SK-N-SH (cell line): ENCODE results near the gene CD300LF. TPM values are rescaled to one million over a fixed set of nuclear protein-coding genes. Genes with fewer than 3 reads are reported as not detected.

ENCODE experiments used
- CTCF ChIA-PET: fragments of 300-600, 350-600 bp; formaldehyde crosslinking; extraction: SDS; loops from one replicate; lab custom pipeline; 2021; lab: Yijun Ruan, JAX
- POLR2A ChIA-PET: fragments of 350-600 bp; sonication (Branson Sonifier 250); formaldehyde crosslinking; extraction: SDS; loops from one replicate; lab custom pipeline; 2020; ENCODE audit warnings: antibody characterized with exemption, inconsistent platforms; lab: Yijun Ruan, JAX
- DNase-seq: peaks from one replicate; pipeline ENCODE4 v3.0.0; 2012
- H2AFZ ChIP-seq: fragments of 200-600 bp; sonication (generic); 2 replicates; pipeline ENCODE4 v1.8.1; 2016; ENCODE audit warnings: antibody characterized with exemption, mild to moderate bottlenecking, low read depth
- H3F3A ChIP-seq: fragments of 200-600 bp; sonication (generic); replicated peaks from 2 replicates; pipeline ENCODE3; 2016; ENCODE audit warnings: antibody characterized with exemption, mild to moderate bottlenecking; ENCODE audit not compliant: insufficient read depth
- H3K27ac ChIP-seq, 2 experiments: fragments of 200-500 bp in 1 of 2; fragments of 200-600 bp in 1 of 2; sonication (Bioruptor generic) in 1 of 2; sonication (generic), shearing (Covaris generic) in 1 of 2; 2 replicates each; pipeline versions ENCODE4 v1.5.1 to v1.6.1; 2014 to 2016; ENCODE audit warnings: low read depth in 2 of 2, inconsistent platforms in 1 of 2, low read length in 1 of 2, mild to moderate bottlenecking in 1 of 2, mixed read lengths in 1 of 2
- H3K27me3 ChIP-seq: fragments of 200-600 bp; sonication (generic), shearing (Covaris generic); 2 replicates; pipeline ENCODE4 v1.6.1; 2016; ENCODE audit warnings: mixed run types; ENCODE audit not compliant: insufficient read depth
- H3K36me3 ChIP-seq, 2 experiments: fragments of 200-500 bp in 1 of 2; fragments of 200-600 bp in 1 of 2; sonication (Bioruptor generic) in 1 of 2; sonication (generic) in 1 of 2; replicated peaks in 1 of 2; 2 replicates each; pipeline versions ENCODE3 to v1.5.1; 2014 to 2016; ENCODE audit warnings: low read length in 1 of 2, mild to moderate bottlenecking in 1 of 2; ENCODE audit not compliant: insufficient read depth in 2 of 2, control insufficient read depth in 1 of 2
- H3K4me1 ChIP-seq, 2 experiments: fragments of 200-500 bp in 1 of 2; fragments of 200-600 bp in 1 of 2; sonication (Bioruptor generic) in 1 of 2; sonication (generic), shearing (Covaris generic) in 1 of 2; 2 replicates each; pipeline versions ENCODE4 v1.5.1 to v1.6.1; 2014 to 2016; ENCODE audit warnings: low read depth in 1 of 2, low read length in 1 of 2, mixed run types in 1 of 2; ENCODE audit not compliant: insufficient read depth in 2 of 2, control insufficient read depth in 1 of 2
- H3K4me2 ChIP-seq: fragments of 200-600 bp; sonication (generic), shearing (Covaris generic); 2 replicates; pipeline ENCODE4 v1.6.1; 2017; ENCODE audit warnings: mixed run types
- H3K4me3 ChIP-seq, 2 experiments: fragments of 200-500 bp in 1 of 2; fragments of 200-600 bp in 1 of 2; sonication (Bioruptor generic) in 1 of 2; sonication (generic), shearing (Covaris generic) in 1 of 2; 2 replicates each; pipeline versions ENCODE4 v1.5.1 to v1.8.1; 2014 to 2016; ENCODE audit warnings: low read depth in 2 of 2, inconsistent platforms in 1 of 2, low read length in 1 of 2, mild to moderate bottlenecking in 1 of 2, mixed read lengths in 1 of 2, moderate library complexity in 1 of 2
- H3K79me2 ChIP-seq: fragments of 200-600 bp; sonication (generic); 2 replicates; pipeline ENCODE4 v1.8.1; 2017; ENCODE audit warnings: mild to moderate bottlenecking; ENCODE audit not compliant: insufficient read depth
- H3K9ac ChIP-seq: fragments of 200-600 bp; sonication (generic); 2 replicates; pipeline ENCODE4 v1.6.1; 2017; ENCODE audit warnings: mixed run types
- H3K9me2 ChIP-seq: fragments of 200-600 bp; sonication (generic); 2 replicates; pipeline ENCODE4 v1.6.1; 2017; ENCODE audit warnings: mixed run types
- H3K9me3 ChIP-seq: fragments of 200-600 bp; sonication (generic); 2 replicates; pipeline ENCODE4 v1.6.1; 2017; ENCODE audit warnings: mixed run types, mild to moderate bottlenecking, moderate library complexity
- H4K20me1 ChIP-seq: fragments of 200-600 bp; sonication (generic); 2 replicates; pipeline ENCODE4 v1.6.1; 2017; ENCODE audit warnings: mild to moderate bottlenecking, mixed run types; ENCODE audit not compliant: insufficient read depth
- EP300 ChIP-seq, 2 experiments: IDR thresholded peaks; 2 replicates each; pipeline versions ENCODE4 v1.4.0 to v1.6.1; 2012; ENCODE audit warnings: borderline replicate concordance in 1 of 2, low read depth in 1 of 2, low read length in 1 of 2
- FOSL2 ChIP-seq: IDR thresholded peaks from 2 replicates; pipeline ENCODE4 v1.4.0; 2012; ENCODE audit warnings: low read depth, mild to moderate bottlenecking, moderate library complexity, borderline replicate concordance
- FOXJ3 ChIP-seq: sonication (generic); formaldehyde crosslinking; IDR thresholded peaks from 2 replicates; pipeline ENCODE4 v1.5.1; 2020; ENCODE audit warnings: mild to moderate bottlenecking, missing genetic modification reagents
- FOXM1 ChIP-seq: IDR thresholded peaks from 2 replicates; pipeline ENCODE4 v1.4.0; 2012; ENCODE audit warnings: low read depth, mild to moderate bottlenecking
- GATA2 ChIP-seq: sonication (generic); formaldehyde crosslinking; IDR thresholded peaks from 2 replicates; pipeline ENCODE4 v1.5.0; 2020; ENCODE audit warnings: mild to moderate bottlenecking, missing genetic modification reagents
- IRF3 ChIP-seq: fragments of 150-350 bp; IDR thresholded peaks from 2 replicates; pipeline ENCODE4 v1.6.1; 2016; ENCODE audit warnings: mild to moderate bottlenecking, low read depth, low read length
- JUND ChIP-seq: IDR thresholded peaks from 2 replicates; pipeline ENCODE4 v1.4.0; 2012
- NRF1 ChIP-seq: IDR thresholded peaks from 2 replicates; pipeline ENCODE4 v1.6.1; 2012; ENCODE audit warnings: low read depth, mild to moderate bottlenecking, low read length
- PBX3 ChIP-seq: IDR thresholded peaks from 2 replicates; pipeline ENCODE4; 2012
- RFX5 ChIP-seq: IDR thresholded peaks from 2 replicates; pipeline ENCODE4 v1.6.1; 2012; ENCODE audit warnings: mild to moderate bottlenecking, improper control_type of control experiment, low read length
- SIN3A ChIP-seq: IDR thresholded peaks from 2 replicates; pipeline ENCODE4 v1.6.1; 2012; ENCODE audit warnings: low read depth, mild to moderate bottlenecking, low read length, moderate library complexity, borderline replicate concordance
- TAF1 ChIP-seq: IDR thresholded peaks from 2 replicates; pipeline ENCODE4 v1.6.1; 2012; ENCODE audit warnings: low read depth, mild to moderate bottlenecking, low read length, moderate library complexity, borderline replicate concordance
- TEAD4 ChIP-seq: IDR thresholded peaks from 2 replicates; pipeline ENCODE4 v1.4.0; 2012; ENCODE audit warnings: mild to moderate bottlenecking, borderline replicate concordance; ENCODE audit not compliant: insufficient read depth
- YY1 ChIP-seq: IDR thresholded peaks from 2 replicates; pipeline ENCODE4 v1.4.0; 2012; ENCODE audit warnings: low read depth, mild to moderate bottlenecking
- ZBTB33 ChIP-seq: IDR thresholded peaks from 2 replicates; pipeline ENCODE4 v1.4.0; 2012; ENCODE audit warnings: low read depth, borderline replicate concordance
- WGBS: methylation state at CpG from one replicate; pipeline ENCODE4 v1.1.6; 2017; ENCODE audit warnings: low lambda C conversion rate; 5-methylcytosine and 5-hydroxymethylcytosine counted together
- polyA plus RNA-seq, 3 experiments: library from polyadenylated mRNA; depleted of rRNA; stranded (reverse); fragments of >200 nt; gene quantifications; 2 replicates each; pipeline ENCODE4 v1.2.3, GENCODE V29; 2012
- TF ChIP-seq, protein P1 (sequence below): fragments of 150-350 bp; IDR thresholded peaks from 2 replicates; pipeline ENCODE4 v1.6.1; 2017; ENCODE audit warnings: antibody characterized with exemption, low read length, low read depth, borderline replicate concordance
- TF ChIP-seq, protein P2 (sequence below): IDR thresholded peaks from 2 replicates; pipeline ENCODE4 v1.4.0; 2012; ENCODE audit warnings: low read depth, borderline replicate concordance
- TF ChIP-seq, protein P3 (sequence below): fragments of 200-600 bp; sonication (generic); IDR thresholded peaks from 2 replicates; pipeline ENCODE4 v1.6.1; 2017; ENCODE audit warnings: antibody characterized with exemption, mild to moderate bottlenecking, moderate library complexity

The CD300LF gene
- polyA plus RNA-seq, 1 of the 3 experiments (the other 2 are of a cell fraction): not detected

- no peaks in the 10 kb centered on the region for H3K9me2 ChIP-seq
- H3K36me3 ChIP-seq: no peaks in the 10 kb centered on the region
- DNase-seq: no peak
- peaks cover 35% of the 10 kb centered on the region for H3K27me3 ChIP-seq
- H4K20me1 ChIP-seq: no peaks in the 10 kb centered on the region
- TF ChIP-seq ZBTB33: no peak
- TF ChIP-seq, protein P1, sequence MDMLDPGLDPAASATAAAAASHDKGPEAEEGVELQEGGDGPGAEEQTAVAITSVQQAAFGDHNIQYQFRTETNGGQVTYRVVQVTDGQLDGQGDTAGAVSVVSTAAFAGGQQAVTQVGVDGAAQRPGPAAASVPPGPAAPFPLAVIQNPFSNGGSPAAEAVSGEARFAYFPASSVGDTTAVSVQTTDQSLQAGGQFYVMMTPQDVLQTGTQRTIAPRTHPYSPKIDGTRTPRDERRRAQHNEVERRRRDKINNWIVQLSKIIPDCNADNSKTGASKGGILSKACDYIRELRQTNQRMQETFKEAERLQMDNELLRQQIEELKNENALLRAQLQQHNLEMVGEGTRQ: no peak
- TF ChIP-seq FOXM1: no peak
- no peak for TF ChIP-seq FOSL2
- no peak for TF ChIP-seq TEAD4
- no peak for TF ChIP-seq FOXJ3 (CRISPR knock-in tag)
- TF ChIP-seq YY1: no peak
- TF ChIP-seq IRF3: no peak
- no peak for TF ChIP-seq RFX5
- no peak for TF ChIP-seq PBX3
- TF ChIP-seq SIN3A: no peak
- TF ChIP-seq, protein P2, sequence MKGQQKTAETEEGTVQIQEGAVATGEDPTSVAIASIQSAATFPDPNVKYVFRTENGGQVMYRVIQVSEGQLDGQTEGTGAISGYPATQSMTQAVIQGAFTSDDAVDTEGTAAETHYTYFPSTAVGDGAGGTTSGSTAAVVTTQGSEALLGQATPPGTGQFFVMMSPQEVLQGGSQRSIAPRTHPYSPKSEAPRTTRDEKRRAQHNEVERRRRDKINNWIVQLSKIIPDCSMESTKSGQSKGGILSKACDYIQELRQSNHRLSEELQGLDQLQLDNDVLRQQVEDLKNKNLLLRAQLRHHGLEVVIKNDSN: no peak
- TF ChIP-seq GATA2 (CRISPR knock-in tag): no peak
- TF ChIP-seq, protein P3, sequence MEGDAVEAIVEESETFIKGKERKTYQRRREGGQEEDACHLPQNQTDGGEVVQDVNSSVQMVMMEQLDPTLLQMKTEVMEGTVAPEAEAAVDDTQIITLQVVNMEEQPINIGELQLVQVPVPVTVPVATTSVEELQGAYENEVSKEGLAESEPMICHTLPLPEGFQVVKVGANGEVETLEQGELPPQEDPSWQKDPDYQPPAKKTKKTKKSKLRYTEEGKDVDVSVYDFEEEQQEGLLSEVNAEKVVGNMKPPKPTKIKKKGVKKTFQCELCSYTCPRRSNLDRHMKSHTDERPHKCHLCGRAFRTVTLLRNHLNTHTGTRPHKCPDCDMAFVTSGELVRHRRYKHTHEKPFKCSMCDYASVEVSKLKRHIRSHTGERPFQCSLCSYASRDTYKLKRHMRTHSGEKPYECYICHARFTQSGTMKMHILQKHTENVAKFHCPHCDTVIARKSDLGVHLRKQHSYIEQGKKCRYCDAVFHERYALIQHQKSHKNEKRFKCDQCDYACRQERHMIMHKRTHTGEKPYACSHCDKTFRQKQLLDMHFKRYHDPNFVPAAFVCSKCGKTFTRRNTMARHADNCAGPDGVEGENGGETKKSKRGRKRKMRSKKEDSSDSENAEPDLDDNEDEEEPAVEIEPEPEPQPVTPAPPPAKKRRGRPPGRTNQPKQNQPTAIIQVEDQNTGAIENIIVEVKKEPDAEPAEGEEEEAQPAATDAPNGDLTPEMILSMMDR: no peak
- no peak for TF ChIP-seq EP300 (IDR thresholded peaks at IDR 0.05; ENCODE audit: borderline replicate concordance in 1 of 2, low read depth in 1 of 2, low read length in 1 of 2)
- TF ChIP-seq NRF1: no peak
- TF ChIP-seq TAF1: no peak
- TF ChIP-seq JUND: no peak
- no peak overlapping the region for H3K9ac ChIP-seq
- peaks cover 0 to 3% of the 10 kb centered on the region in 2 experiments; a peak in 1 of 4 replicates for H3K4me1 ChIP-seq
- no peak overlapping the region for H3K4me2 ChIP-seq
- 83% methylated on average over 11 of the region's 17 CpGs for WGBS
- ChIA-PET CTCF (interaction anchor here (0.9 to 8.2 kb wide), 10 partner anchors 28 to 175 kb away, joined by 3 to 301 read pairs (median 8); partner anchors contain the start of gene NAT9), POLR2A (interaction anchor here (0.6 kb wide), 1 partner anchor 66 kb away, joined by 3 read pairs; no protein-coding TSS in a partner anchor)
- no peak overlapping the region for H2AFZ ChIP-seq
- H3K27ac ChIP-seq: no peak overlapping the region
- peaks cover 1% of the 10 kb centered on the region for H3F3A ChIP-seq
- no peaks in the 10 kb centered on the region for H3K79me2 ChIP-seq
- H3K4me3 ChIP-seq: no peak overlapping the region
- no peaks in the 10 kb centered on the region for H3K9me3 ChIP-seq
These were observed 28.1 kb upstream of the CD300LF start for GRCh38 chr17:74740641-74741387.
